Natural killer cell (primary cell): Measurements from ENCODE around the gene ANXA3. TPM values are rescaled to one million over a fixed set of nuclear protein-coding genes. Genes with fewer than 3 reads are reported as not detected.

Experiments
- ATAC-seq, 3 donors: fragments of 150-1000 bp in 2 of 3; fragments of 200-7000 bp in 1 of 3; cut with Tn5 transposase; 1 replicate in 1 of 3; 2 replicates in 2 of 3; pipeline ENCODE4 v1.10.0; 2021; ENCODE audit warnings: mild to moderate bottlenecking in 2 of 3, moderate library complexity in 2 of 3
- DNase-seq, 2 donors: peaks; one replicate each; pipeline versions ENCODE4 v3.0.0 to v3.0.0-alpha.2; 2013 to 2021; ENCODE audit warnings: mixed read lengths in 1 of 2
- H3K27ac ChIP-seq: one replicate; pipeline ENCODE4 v1.5.1; 2013; ENCODE audit warnings: mild to moderate bottlenecking, low read length
- H3K27me3 ChIP-seq: one replicate; pipeline ENCODE4 v1.6.1; 2013; ENCODE audit warnings: low read length; ENCODE audit not compliant: control insufficient read depth, insufficient read depth
- H3K36me3 ChIP-seq: one replicate; pipeline ENCODE4 v1.6.1; 2013; ENCODE audit warnings: low read length; ENCODE audit not compliant: control insufficient read depth, insufficient read depth
- H3K4me1 ChIP-seq: one replicate; pipeline ENCODE4 v1.6.1; 2013; ENCODE audit warnings: low read length; ENCODE audit not compliant: control insufficient read depth, insufficient read depth
- H3K4me3 ChIP-seq: one replicate; pipeline ENCODE4 v1.5.1; 2013; ENCODE audit warnings: low read length
- H3K9me3 ChIP-seq: one replicate; pipeline ENCODE4 v1.6.1; 2013; ENCODE audit warnings: low read length; ENCODE audit not compliant: control insufficient read depth, insufficient read depth
- H3K27ac Mint-ChIP-seq, 2 donors: one replicate each; pipeline ENCODE4 v1.8.0; 2022; ENCODE audit warnings: mild to moderate bottlenecking in 2 of 2, mixed read lengths in 2 of 2, moderate library complexity in 1 of 2
- H3K27me3 Mint-ChIP-seq, 2 donors: one replicate each; pipeline ENCODE4 v1.8.0; 2022; ENCODE audit warnings: low read depth in 2 of 2, mixed read lengths in 2 of 2
- H3K36me3 Mint-ChIP-seq: one replicate; pipeline ENCODE4 v1.8.0; 2022; ENCODE audit warnings: mixed read lengths
- H3K4me1 Mint-ChIP-seq, 2 donors: one replicate each; pipeline ENCODE4 v1.8.0; 2022; ENCODE audit warnings: mixed read lengths in 2 of 2
- H3K4me3 Mint-ChIP-seq: one replicate; pipeline ENCODE4 v1.8.0; 2022; ENCODE audit warnings: mild to moderate bottlenecking, moderate library complexity, mixed read lengths
- H3K9me3 Mint-ChIP-seq, 2 donors: one replicate each; pipeline ENCODE4 v1.8.0; 2022; ENCODE audit warnings: mixed read lengths in 2 of 2
- WGBS: methylation state at CpG from one replicate; pipeline ENCODE4 v1.1.7; 2013; ENCODE audit warnings: missing lambda C conversion rate; ENCODE audit not compliant: insufficient coverage; 5-methylcytosine and 5-hydroxymethylcytosine counted together
- intact Hi-C: fragments of 100-400 bp; cut with micrococcal nuclease; formaldehyde crosslinking; loops from one replicate; pipeline ENCODE4 v1.14.2; 2022
- total RNA-seq, 4 donors: library from RNA; stranded (reverse); fragments of 120-200 nt in 1 of 4; gene quantifications; one replicate each; pipeline versions ENCODE4 v1.2.3 to v1.2.4, GENCODE V29; 2013 to 2022
- TF ChIP-seq, protein P1 (sequence below): fragments of 200-600 bp; IDR thresholded peaks from one replicate; pipeline ENCODE4 v1.8.0; 2022; ENCODE audit warnings: antibody characterized with exemption

Gene ANXA3
- total RNA-seq, 3 donors from 2014 or later (not counting 1 experiment from before 2014, with no cell fraction given) = 1.1 to 1.2 TPM; not detected in 1

GRCh38 chr4:78517050-78517652 lies 34.4 kb upstream of the ANXA3 start:
- Histone ChIP-seq H3K4me3 (no peak overlapping the region), H3K9me3 (no peaks in the 10 kb centered on the region), H3K4me1 (no peaks in the 10 kb centered on the region), H3K27ac (no peak overlapping the region), H3K27me3 (no peaks in the 10 kb centered on the region), H3K36me3 (no peaks in the 10 kb centered on the region)
- Mint-ChIP-seq H3K4me1 (no peaks in the 10 kb centered on the region), H3K9me3 (no peaks in the 10 kb centered on the region), H3K27ac (no peak overlapping the region), H3K27me3 (peaks cover 3 to 16% of the 10 kb centered on the region in 2 donors), H3K4me3 (no peak overlapping the region), H3K36me3 (no peaks in the 10 kb centered on the region)
- intact Hi-C loops = loop anchor here (2.0 to 5.0 kb wide), 2 partner anchors 460 to 558 kb away; partner anchors contain the start of gene FRAS1
- DNase-seq (peak in 1 of 2 donors; percentile 8), ATAC-seq (no peak)
- TF ChIP-seq, protein P1, sequence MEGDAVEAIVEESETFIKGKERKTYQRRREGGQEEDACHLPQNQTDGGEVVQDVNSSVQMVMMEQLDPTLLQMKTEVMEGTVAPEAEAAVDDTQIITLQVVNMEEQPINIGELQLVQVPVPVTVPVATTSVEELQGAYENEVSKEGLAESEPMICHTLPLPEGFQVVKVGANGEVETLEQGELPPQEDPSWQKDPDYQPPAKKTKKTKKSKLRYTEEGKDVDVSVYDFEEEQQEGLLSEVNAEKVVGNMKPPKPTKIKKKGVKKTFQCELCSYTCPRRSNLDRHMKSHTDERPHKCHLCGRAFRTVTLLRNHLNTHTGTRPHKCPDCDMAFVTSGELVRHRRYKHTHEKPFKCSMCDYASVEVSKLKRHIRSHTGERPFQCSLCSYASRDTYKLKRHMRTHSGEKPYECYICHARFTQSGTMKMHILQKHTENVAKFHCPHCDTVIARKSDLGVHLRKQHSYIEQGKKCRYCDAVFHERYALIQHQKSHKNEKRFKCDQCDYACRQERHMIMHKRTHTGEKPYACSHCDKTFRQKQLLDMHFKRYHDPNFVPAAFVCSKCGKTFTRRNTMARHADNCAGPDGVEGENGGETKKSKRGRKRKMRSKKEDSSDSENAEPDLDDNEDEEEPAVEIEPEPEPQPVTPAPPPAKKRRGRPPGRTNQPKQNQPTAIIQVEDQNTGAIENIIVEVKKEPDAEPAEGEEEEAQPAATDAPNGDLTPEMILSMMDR = peak; percentile 21
- 56% methylated on average over 1 of the region's 3 CpGs for WGBS

- intact Hi-C loops = loop anchor here (5.0 kb wide), 1 partner anchor 461 kb away; the partner anchor contains the start of gene FRAS1
- H3K4me3 ChIP-seq = no peak overlapping the region
- whole genome bisulfite sequencing = 65% methylated on average over 3 of the region's 3 CpGs
- no peaks in the 10 kb centered on the region for H3K27me3 ChIP-seq
- H3K4me1 Mint-ChIP-seq = no peaks in the 10 kb centered on the region
- TF ChIP-seq, protein P1 = no peak
- H3K36me3 ChIP-seq = no peaks in the 10 kb centered on the region
- no peak overlapping the region for H3K4me3 Mint-ChIP-seq
- no peak for ATAC-seq
- H3K36me3 Mint-ChIP-seq = no peaks in the 10 kb centered on the region
- no peaks in the 10 kb centered on the region for H3K9me3 Mint-ChIP-seq
- peaks cover 3 to 16% of the 10 kb centered on the region in 2 donors for H3K27me3 Mint-ChIP-seq
- no peaks in the 10 kb centered on the region for H3K4me1 ChIP-seq
- DNase-seq = no peak
- H3K9me3 ChIP-seq = no peaks in the 10 kb centered on the region
- no peak overlapping the region for H3K27ac ChIP-seq
- H3K27ac Mint-ChIP-seq = no peak overlapping the region
Measured at GRCh38 chr4:78518561-78518960, 33.0 kb upstream of the ANXA3 start.

- TF ChIP-seq, protein P1 = no peak
- no peaks in the 10 kb centered on the region for H3K4me1 ChIP-seq
- DNase-seq = no peak
- H3K4me1 Mint-ChIP-seq = no peaks in the 10 kb centered on the region
- no peaks in the 10 kb centered on the region for H3K9me3 ChIP-seq
- no peak overlapping the region for H3K27ac Mint-ChIP-seq
- intact Hi-C loops = loop anchor here (5.0 kb wide), 1 partner anchor 463 kb away; the partner anchor contains the start of gene FRAS1
- no peak overlapping the region for H3K4me3 ChIP-seq
- ATAC-seq = no peak
- H3K9me3 Mint-ChIP-seq = no peaks in the 10 kb centered on the region
- peaks cover 7 to 16% of the 10 kb centered on the region in 2 donors for H3K27me3 Mint-ChIP-seq
- 100% methylated on average over 2 of the region's 3 CpGs for whole genome bisulfite sequencing
- H3K27me3 ChIP-seq = no peaks in the 10 kb centered on the region
- no peak overlapping the region for H3K27ac ChIP-seq
- no peak overlapping the region for H3K4me3 Mint-ChIP-seq
- H3K36me3 Mint-ChIP-seq = no peaks in the 10 kb centered on the region
- H3K36me3 ChIP-seq = no peaks in the 10 kb centered on the region
Measured at GRCh38 chr4:78519962-78520361, 31.6 kb upstream of the ANXA3 start.

DNA sequence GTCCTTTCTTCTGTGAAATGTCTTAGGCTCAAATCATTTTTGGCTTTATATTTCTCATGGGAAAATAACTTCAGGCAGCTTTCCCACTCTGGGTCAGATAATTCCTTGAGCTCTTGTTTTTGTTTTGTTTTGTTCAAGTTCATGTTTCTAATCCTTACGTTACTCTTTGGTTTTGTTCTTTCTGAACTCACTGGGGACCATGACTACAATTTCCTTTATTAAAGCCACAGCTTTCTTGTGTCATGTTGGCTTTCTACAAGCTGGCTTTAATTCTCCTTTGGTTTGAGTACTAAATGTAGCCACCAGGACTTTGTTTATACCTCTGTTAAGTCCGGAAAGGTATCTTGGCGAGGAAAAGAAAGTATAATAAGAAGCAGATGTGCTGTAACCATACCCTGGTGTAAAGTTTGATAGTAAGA lies 30.8 kb upstream of the ANXA3 start:
- H3K27me3 Mint-ChIP-seq = peaks cover 7 to 16% of the 10 kb centered on the region in 2 donors
- Histone ChIP-seq H3K9me3 (no peaks in the 10 kb centered on the region), H3K36me3 (no peaks in the 10 kb centered on the region), H3K4me3 (no peak overlapping the region), H3K27ac (no peak overlapping the region), H3K4me1 (no peaks in the 10 kb centered on the region), H3K27me3 (no peaks in the 10 kb centered on the region)
- H3K4me1 Mint-ChIP-seq = no peaks in the 10 kb centered on the region
- WGBS = 54% methylated on average over 3 of the region's 3 CpGs
- H3K36me3 Mint-ChIP-seq = no peaks in the 10 kb centered on the region
- H3K9me3 Mint-ChIP-seq = no peaks in the 10 kb centered on the region
- H3K4me3 Mint-ChIP-seq = no peak overlapping the region
- TF ChIP-seq, protein P1 = no peak
- DNase-seq (no peak), ATAC-seq (no peak)
- H3K27ac Mint-ChIP-seq = no peak overlapping the region
- intact Hi-C loops = no loop called here
